OCI-M2 (cell line): ENCODE data around the gene SWAP70.
"Not testable (repeated sequence)": the region's sequence is repeated elsewhere in the genome, so short reads cannot be mapped to it uniquely, and the experiment has no call there.

ENCODE experiments used
- DNase-seq: peaks from one replicate; lab custom pipeline; 2025; ENCODE audit not compliant: unreplicated experiment; lab: John Stamatoyannopoulos, UW

SWAP70 gene

GRCh38 chr11:9719566-9720289, 55.9 kb downstream of the SWAP70 start:
- no peak for DNase-seq

GRCh38 chr11:9720290-9720630, 56.4 kb downstream of the SWAP70 start:
- no peak for DNase-seq

GRCh38 chr11:9722023-9722422, 58.1 kb downstream of the SWAP70 start:
- no peak for DNase-seq

- no peak for DNase-seq
Observed at GRCh38 chr11:9722893-9723292, 59.0 kb downstream of the SWAP70 start.

GRCh38 chr11:9726321-9727022, 62.6 kb downstream of the SWAP70 start:
- no peak for DNase-seq

- DNase-seq: no peak
Observed at GRCh38 chr11:9728058-9728457, 64.2 kb downstream of the SWAP70 start.

- no peak for DNase-seq
Observed at GRCh38 chr11:9731256-9731655, 67.4 kb downstream of the SWAP70 start.

- DNase-seq: no peak
Observed at GRCh38 chr11:9732453-9732852, 68.6 kb downstream of the SWAP70 start.

GRCh38 chr11:9733212-9733611, 69.3 kb downstream of the SWAP70 start:
- no peak for DNase-seq

GRCh38 chr11:9735236-9735635, 71.4 kb downstream of the SWAP70 start:
- no peak for DNase-seq

GRCh38 chr11:9735919-9736318, 72.0 kb downstream of the SWAP70 start:
- DNase-seq: no peak

GRCh38 chr11:9736365-9736764, 72.5 kb downstream of the SWAP70 start:
- no peak for DNase-seq

GRCh38 chr11:9738116-9738515, 74.2 kb downstream of the SWAP70 start:
- DNase-seq: no peak

GRCh38 chr11:9738707-9739106, 74.8 kb downstream of the SWAP70 start:
- DNase-seq: no peak

- no peak for DNase-seq
Observed at GRCh38 chr11:9739123-9739900, 75.4 kb downstream of the SWAP70 start.

GRCh38 chr11:9740202-9740883, 76.5 kb downstream of the SWAP70 start:
- DNase-seq: no peak

- no peak for DNase-seq
Observed at GRCh38 chr11:9741260-9741659, 77.4 kb downstream of the SWAP70 start.

GRCh38 chr11:9743512-9743911, 79.6 kb downstream of the SWAP70 start:
- DNase-seq: not testable (repeated sequence)

GRCh38 chr11:9745411-9746211, 81.7 kb downstream of the SWAP70 start:
- DNase-seq: no peak

GRCh38 chr11:9747229-9747628, 83.4 kb downstream of the SWAP70 start:
- no peak for DNase-seq

- no peak for DNase-seq
Observed at GRCh38 chr11:9747828-9748227, 84.0 kb downstream of the SWAP70 start.
